ENCODE data around the gene ATP2B3. TPM values are rescaled to one million over a fixed set of nuclear protein-coding genes. Genes with fewer than 3 reads are reported as not detected.

The ATP2B3 gene
- total and polyA plus RNA-seq, 2 experiments from 2014 or later, result 0.21 to 0.42 TPM

- no peak for TF ChIP-seq CTCF (IDR thresholded peaks at IDR 0.05; ENCODE audit: low read depth, low read length)
- Histone ChIP-seq H3K9me3 (ENCODE audit: low read depth) (no peaks in the 10 kb centered on the region), H3K36me3 (no peaks in the 10 kb centered on the region), H3K4me1 (ENCODE audit: low read depth) (no peaks in the 10 kb centered on the region), H3K4me3 (no peak overlapping the region), H3K27me3 (no peaks in the 10 kb centered on the region), H3K27ac (no peak overlapping the region)
- DNase-seq (ENCODE audit: low read depth in 1 of 2, low spot score in 1 of 2), result no peak
These were observed 51.1 kb downstream of the ATP2B3 start for GRCh38 chrX:153568451-153569011.

- TF ChIP-seq CTCF (IDR thresholded peaks at IDR 0.05; ENCODE audit: low read depth, low read length), result no peak
- no peaks in the 10 kb centered on the region for H3K9me3 ChIP-seq (ENCODE audit: low read depth)
- no peaks in the 10 kb centered on the region for H3K27me3 ChIP-seq
- no peak overlapping the region for H3K27ac ChIP-seq
- H3K36me3 ChIP-seq, result no peaks in the 10 kb centered on the region
- DNase-seq (ENCODE audit: low read depth in 1 of 2, low spot score in 1 of 2), result no peak
- H3K4me1 ChIP-seq (ENCODE audit: low read depth), result no peaks in the 10 kb centered on the region
- no peak overlapping the region for H3K4me3 ChIP-seq
These were observed 52.0 kb downstream of the ATP2B3 start for GRCh38 chrX:153569475-153569874.

- Histone ChIP-seq H3K4me3 (no peak overlapping the region), H3K27ac (no peak overlapping the region), H3K4me1 (ENCODE audit: low read depth) (no peaks in the 10 kb centered on the region), H3K36me3 (no peaks in the 10 kb centered on the region), H3K27me3 (no peaks in the 10 kb centered on the region), H3K9me3 (ENCODE audit: low read depth) (no peaks in the 10 kb centered on the region)
- no peak for DNase-seq (ENCODE audit: low read depth in 1 of 2, low spot score in 1 of 2)
- TF ChIP-seq CTCF (IDR thresholded peaks at IDR 0.05; ENCODE audit: low read depth, low read length), result no peak
These were observed 54.1 kb downstream of the ATP2B3 start for GRCh38 chrX:153571534-153571908.

- TF ChIP-seq CTCF (IDR thresholded peaks at IDR 0.05; ENCODE audit: low read depth, low read length), result no peak
- Histone ChIP-seq H3K36me3 (no peaks in the 10 kb centered on the region), H3K27ac (no peak overlapping the region), H3K4me3 (no peak overlapping the region), H3K9me3 (ENCODE audit: low read depth) (no peaks in the 10 kb centered on the region), H3K4me1 (ENCODE audit: low read depth) (no peaks in the 10 kb centered on the region), H3K27me3 (no peaks in the 10 kb centered on the region)
- DNase-seq (ENCODE audit: low read depth in 1 of 2, low spot score in 1 of 2), result no peak
These were observed 55.2 kb downstream of the ATP2B3 start for GRCh38 chrX:153572601-153573000.

GRCh38 chrX:153573984-153574383, 56.5 kb downstream of the ATP2B3 start:
- H3K27ac ChIP-seq, result no peak overlapping the region
- no peaks in the 10 kb centered on the region for H3K27me3 ChIP-seq
- no peak for DNase-seq (ENCODE audit: low read depth in 1 of 2, low spot score in 1 of 2)
- H3K4me1 ChIP-seq (ENCODE audit: low read depth), result no peaks in the 10 kb centered on the region
- no peaks in the 10 kb centered on the region for H3K36me3 ChIP-seq
- no peaks in the 10 kb centered on the region for H3K9me3 ChIP-seq (ENCODE audit: low read depth)
- no peak overlapping the region for H3K4me3 ChIP-seq
- TF ChIP-seq CTCF (IDR thresholded peaks at IDR 0.05; ENCODE audit: low read depth, low read length), result no peak
